Liver (tissue), 9 donors: ENCODE results near the gene SPTLC1. TPM values are rescaled to one million over a fixed set of nuclear protein-coding genes. Genes with fewer than 3 reads are reported as not detected.

Experiments
- DNase-seq: peaks from one replicate; pipeline ENCODE4 v3.0.0-alpha.2; 2017; ENCODE audit warnings: low spot score
- H3K27ac ChIP-seq, 2 donors: one replicate each; pipeline ENCODE4 v1.7.0; 2013; ENCODE audit warnings: inconsistent platforms in 2 of 2, low read length in 2 of 2, control low read depth in 1 of 2, low read depth in 1 of 2, mild to moderate bottlenecking in 1 of 2
- H3K27me3 ChIP-seq, 4 donors: one replicate each; pipeline versions ENCODE4 v1.6.1 to v1.7.0; 2013; ENCODE audit warnings: low read length in 3 of 4, inconsistent platforms in 1 of 4, mild to moderate bottlenecking in 1 of 4, moderate library complexity in 1 of 4; ENCODE audit not compliant: control insufficient read depth in 4 of 4, insufficient read depth in 4 of 4
- H3K36me3 ChIP-seq, 4 donors: one replicate each; pipeline versions ENCODE4 v1.6.1 to v1.7.0; 2013; ENCODE audit warnings: low read length in 3 of 4, mild to moderate bottlenecking in 3 of 4, low read depth in 1 of 4, moderate library complexity in 1 of 4; ENCODE audit not compliant: control insufficient read depth in 4 of 4, insufficient read depth in 3 of 4
- H3K4me1 ChIP-seq, 4 donors: one replicate each; pipeline versions ENCODE4 v1.6.1 to v1.7.0; 2013; ENCODE audit warnings: low read length in 3 of 4, mild to moderate bottlenecking in 3 of 4, moderate library complexity in 1 of 4; ENCODE audit not compliant: control insufficient read depth in 4 of 4, insufficient read depth in 4 of 4
- H3K4me3 ChIP-seq, 3 donors: one replicate each; pipeline versions ENCODE4 v1.6.1 to v1.7.0; 2013; ENCODE audit warnings: low read length in 3 of 3, control low read depth in 1 of 3, low read depth in 1 of 3, mild to moderate bottlenecking in 1 of 3
- H3K9ac ChIP-seq, 2 donors: one replicate each; pipeline ENCODE4 v1.7.0; 2013; ENCODE audit warnings: low read length in 2 of 2, mild to moderate bottlenecking in 2 of 2, moderate library complexity in 2 of 2, control low read depth in 1 of 2, low read depth in 1 of 2
- H3K9me3 ChIP-seq, 4 donors: one replicate each; pipeline versions ENCODE4 v1.6.1 to v1.7.0; 2013; ENCODE audit warnings: low read length in 3 of 4; ENCODE audit not compliant: control insufficient read depth in 4 of 4
- CTCF ChIP-seq: fragments of 150-350 bp; IDR thresholded peaks from 2 replicates; pipeline ENCODE4 v1.5.1; 2017; ENCODE audit warnings: improper control_type of control experiment, low read depth, low read length; ENCODE audit not compliant: missing input control
- EGR1 ChIP-seq, 2 donors: IDR thresholded peaks; 2 replicates each; pipeline ENCODE4 v1.6.1; 2016 to 2018; ENCODE audit warnings: antibody characterized with exemption in 2 of 2, low read depth in 2 of 2
- FOXA1 ChIP-seq: IDR thresholded peaks from 2 replicates; pipeline ENCODE4 v1.6.1; 2016; ENCODE audit warnings: antibody characterized with exemption
- FOXA2 ChIP-seq: IDR thresholded peaks from 2 replicates; pipeline ENCODE4 v1.6.1; 2016; ENCODE audit warnings: antibody characterized with exemption
- GABPA ChIP-seq, 2 donors: IDR thresholded peaks in 1 of 2; conservative IDR thresholded peaks in 1 of 2; 2 replicates each; pipeline ENCODE4 v1.6.1; 2016; ENCODE audit warnings: antibody characterized with exemption in 2 of 2, mild to moderate bottlenecking in 1 of 2, moderate library complexity in 1 of 2
- HNF4A ChIP-seq, 2 donors: conservative IDR thresholded peaks; 2 replicates each; pipeline ENCODE4 v1.6.1; 2016; ENCODE audit warnings: antibody characterized with exemption in 2 of 2, mild to moderate bottlenecking in 2 of 2
- HNF4G ChIP-seq: IDR thresholded peaks from 2 replicates; pipeline ENCODE4 v1.6.1; 2016; ENCODE audit warnings: antibody characterized with exemption
- JUND ChIP-seq, 2 donors: IDR thresholded peaks; 2 replicates each; pipeline ENCODE4 v1.6.1; 2016; ENCODE audit warnings: antibody characterized with exemption in 2 of 2
- MAX ChIP-seq: IDR thresholded peaks from 2 replicates; pipeline ENCODE4 v1.6.1; 2016; ENCODE audit warnings: antibody characterized with exemption
- NR2F2 ChIP-seq: IDR thresholded peaks from 2 replicates; pipeline ENCODE4 v1.6.1; 2016; ENCODE audit warnings: antibody characterized with exemption
- RAD21 ChIP-seq, 2 donors: IDR thresholded peaks; 2 replicates each; pipeline ENCODE4 v1.6.1; 2016; ENCODE audit warnings: antibody characterized with exemption in 2 of 2, mild to moderate bottlenecking in 2 of 2
- REST ChIP-seq: IDR thresholded peaks from 2 replicates; pipeline ENCODE4 v1.6.1; 2016; ENCODE audit warnings: antibody characterized with exemption, mild to moderate bottlenecking
- RXRA ChIP-seq, 2 donors: IDR thresholded peaks; 2 replicates each; pipeline ENCODE4 v1.6.1; 2017 to 2018; ENCODE audit warnings: antibody characterized with exemption in 2 of 2, mild to moderate bottlenecking in 1 of 2
- SP1 ChIP-seq: IDR thresholded peaks from 2 replicates; pipeline ENCODE4 v1.6.1; 2018; ENCODE audit warnings: antibody characterized with exemption, mild to moderate bottlenecking
- TAF1 ChIP-seq: conservative IDR thresholded peaks from 2 replicates; pipeline ENCODE4 v1.6.1; 2016; ENCODE audit warnings: antibody characterized with exemption, mild to moderate bottlenecking
- YY1 ChIP-seq: IDR thresholded peaks from 2 replicates; pipeline ENCODE4 v1.6.1; 2016; ENCODE audit warnings: antibody characterized with exemption, mild to moderate bottlenecking
- WGBS: extraction: QIAGEN DNeasy Blood & Tissue Kit; methylation state at CpG from one replicate; pipeline ENCODE4 v1.1.7; 2013; 5-methylcytosine and 5-hydroxymethylcytosine counted together
- polyA plus RNA-seq, 2 donors: library from polyadenylated mRNA; stranded (reverse) in 1 of 2; unstranded in 1 of 2; fragments of 200-250 nt in 1 of 2; fragments of >200 nt in 1 of 2; fragmentation: Nextera tagmentation in 1 of 2; extraction: Ambion mirVana in 1 of 2; gene quantifications; one replicate each; pipeline versions ENCODE4 v1.2.1 to v1.2.3, GENCODE V29; 2013 to 2015
- total RNA-seq, 2 donors: library from RNA; depleted of rRNA; stranded (reverse); fragments of >200 nt; gene quantifications; one replicate each; pipeline ENCODE4 v1.2.3, GENCODE V29; 2014
- TF ChIP-seq, protein P1 (sequence below): IDR thresholded peaks from 2 replicates; pipeline ENCODE4 v1.6.1; 2016; ENCODE audit warnings: antibody characterized with exemption
- TF ChIP-seq, protein P2 (sequence below): IDR thresholded peaks from 2 replicates; pipeline ENCODE4 v1.6.1; 2016; ENCODE audit warnings: antibody characterized with exemption
- donor health status: healthy.
- donor health status: healthy.
- donor health status: healthy.
- donor health status: healthy.
- donor health status: healthy.

Gene SPTLC1
- total and polyA plus RNA-seq, 4 donors, result 9.9 to 38.0 (median 19.8) TPM

GRCh38 chr9:92140754-92141143 is 25.5 kb upstream of the SPTLC1 start (continued):
- TF ChIP-seq REST (no peak), SP1 (no peak), JUND (IDR thresholded peaks at IDR 0.05) (no peak), HNF4G (no peak), GABPA (IDR thresholded peaks at IDR 0.05 in 1 of 2, conservative IDR thresholded peaks at IDR 0.05 in 1 of 2) (no peak)

DNA sequence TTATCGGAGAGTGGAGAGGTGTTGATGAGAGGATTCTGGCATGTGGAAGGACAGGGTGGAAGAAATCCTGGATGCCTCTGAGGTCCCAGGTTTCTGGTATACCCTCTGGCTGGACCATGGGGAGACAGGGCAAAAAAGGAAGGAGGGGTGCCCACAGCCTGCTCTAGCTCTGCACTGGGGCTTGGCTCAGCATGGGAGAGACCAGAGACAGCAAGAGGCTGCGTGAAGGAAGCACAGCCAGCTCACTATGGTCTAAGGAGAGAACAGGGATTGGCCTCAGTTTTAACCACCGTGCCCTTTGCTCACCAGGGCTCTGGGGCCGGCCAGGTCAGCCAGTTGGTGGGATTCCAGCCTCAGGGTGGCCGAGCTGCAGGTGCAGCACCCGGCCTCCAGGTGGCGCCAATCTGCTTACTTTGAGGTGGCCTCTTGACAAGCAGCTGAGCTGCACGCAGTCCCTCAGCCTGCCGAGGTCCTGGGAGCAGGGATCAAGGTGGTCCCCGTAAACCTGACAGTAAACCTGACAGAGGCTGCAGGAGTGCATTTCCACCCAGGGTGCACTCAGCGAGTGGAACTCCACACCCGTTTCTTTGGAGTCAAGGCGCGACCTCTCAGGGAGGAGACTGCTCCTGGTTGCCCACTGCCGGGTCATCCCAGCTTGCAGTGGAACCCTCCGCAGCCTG is 25.0 kb upstream of the SPTLC1 start:
- no peak overlapping the region for H3K9ac ChIP-seq
- TF ChIP-seq GABPA (IDR thresholded peaks at IDR 0.05 in 1 of 2, conservative IDR thresholded peaks at IDR 0.05 in 1 of 2) (no peak), RXRA (IDR thresholded peaks at IDR 0.05) (peak; percentile 25 to 60), MAX (no peak), NR2F2 (peak; percentile 20), EGR1 (IDR thresholded peaks at IDR 0.05; ENCODE audit: low read depth in 2 of 2) (no peak), FOXA1 (no peak), SP1 (peak; percentile 60), YY1 (no peak), RAD21 (IDR thresholded peaks at IDR 0.05) (peak; percentile 73 to 84), FOXA2 (no peak), JUND (IDR thresholded peaks at IDR 0.05) (no peak), HNF4G (peak; percentile 59), TAF1 (no peak), HNF4A (conservative IDR thresholded peaks at IDR 0.05) (peak; percentile 78 to 89), CTCF (peak; percentile 86), REST (no peak)
- TF ChIP-seq, protein P1, sequence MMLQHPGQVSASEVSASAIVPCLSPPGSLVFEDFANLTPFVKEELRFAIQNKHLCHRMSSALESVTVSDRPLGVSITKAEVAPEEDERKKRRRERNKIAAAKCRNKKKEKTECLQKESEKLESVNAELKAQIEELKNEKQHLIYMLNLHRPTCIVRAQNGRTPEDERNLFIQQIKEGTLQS, result no peak
- TF ChIP-seq, protein P2, sequence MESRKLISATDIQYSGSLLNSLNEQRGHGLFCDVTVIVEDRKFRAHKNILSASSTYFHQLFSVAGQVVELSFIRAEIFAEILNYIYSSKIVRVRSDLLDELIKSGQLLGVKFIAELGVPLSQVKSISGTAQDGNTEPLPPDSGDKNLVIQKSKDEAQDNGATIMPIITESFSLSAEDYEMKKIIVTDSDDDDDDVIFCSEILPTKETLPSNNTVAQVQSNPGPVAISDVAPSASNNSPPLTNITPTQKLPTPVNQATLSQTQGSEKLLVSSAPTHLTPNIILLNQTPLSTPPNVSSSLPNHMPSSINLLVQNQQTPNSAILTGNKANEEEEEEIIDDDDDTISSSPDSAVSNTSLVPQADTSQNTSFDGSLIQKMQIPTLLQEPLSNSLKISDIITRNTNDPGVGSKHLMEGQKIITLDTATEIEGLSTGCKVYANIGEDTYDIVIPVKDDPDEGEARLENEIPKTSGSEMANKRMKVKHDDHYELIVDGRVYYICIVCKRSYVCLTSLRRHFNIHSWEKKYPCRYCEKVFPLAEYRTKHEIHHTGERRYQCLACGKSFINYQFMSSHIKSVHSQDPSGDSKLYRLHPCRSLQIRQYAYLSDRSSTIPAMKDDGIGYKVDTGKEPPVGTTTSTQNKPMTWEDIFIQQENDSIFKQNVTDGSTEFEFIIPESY, result no peak
- 26% methylated on average over 16 of the region's 16 CpGs for WGBS
- H3K4me3 ChIP-seq, result no peak overlapping the region
- peak; percentile 85 for DNase-seq
- no peaks in the 10 kb centered on the region for H3K27me3 ChIP-seq
- H3K4me1 ChIP-seq, result peaks cover 4 to 20% (median 14%) of the 10 kb centered on the region in 4 donors
- no peaks in the 10 kb centered on the region for H3K9me3 ChIP-seq
- no peaks in the 10 kb centered on the region for H3K36me3 ChIP-seq
- no peak overlapping the region for H3K27ac ChIP-seq
